HepG2 (cell line): ENCODE results near the gene CHFR.

Experiments
- ASH2L ChIP-seq: fragments of 300-600, 200-600 bp; sonication (generic); IDR thresholded peaks from 2 replicates; pipeline ENCODE4 v1.7.0; 2017; ENCODE audit warnings: low read depth, mild to moderate bottlenecking, moderate library complexity, mixed read lengths, low read length; ENCODE audit not compliant: insufficient read length
- ATF6 ChIP-seq: sonication (generic); formaldehyde crosslinking; conservative IDR thresholded peaks from 2 replicates; pipeline ENCODE4 v1.4.0; 2020; ENCODE audit warnings: missing genetic modification reagents
- CTCF ChIP-seq: sonication (generic); formaldehyde crosslinking; IDR thresholded peaks from 2 replicates; pipeline ENCODE4 v1.5.0; 2020; ENCODE audit warnings: mild to moderate bottlenecking, missing genetic modification reagents, moderate library complexity
- E2F1 ChIP-seq: sonication (generic); formaldehyde crosslinking; IDR thresholded peaks from 2 replicates; pipeline ENCODE4 v1.5.0; 2020; ENCODE audit warnings: missing genetic modification reagents
- FOXA1 ChIP-seq, 2 experiments: fragments of 450-650 bp in 1 of 2; sonication (generic) in 1 of 2; formaldehyde crosslinking in 1 of 2; IDR thresholded peaks; 2 replicates each; pipeline versions ENCODE4 v1.4.0 to v1.6.1; 2016 to 2020; ENCODE audit warnings: missing genetic modification reagents in 1 of 2
- MLX ChIP-seq: IDR thresholded peaks from 2 replicates; pipeline ENCODE4 v1.6.1; 2016
- NR3C1 ChIP-seq: sonication (generic); formaldehyde crosslinking; IDR thresholded peaks from 2 replicates; pipeline ENCODE4 v1.4.0; 2020; ENCODE audit warnings: missing genetic modification reagents
- POLR2A ChIP-seq, 2 experiments: IDR thresholded peaks; 2 replicates each; pipeline ENCODE4 v1.6.1; 2011; ENCODE audit warnings: low read depth in 2 of 2, low read length in 2 of 2, mild to moderate bottlenecking in 1 of 2, moderate library complexity in 1 of 2; ENCODE audit not compliant: insufficient read depth in 1 of 2
- TARDBP ChIP-seq: sonication (generic); formaldehyde crosslinking; IDR thresholded peaks from 2 replicates; pipeline ENCODE4 v1.8.0; 2022; ENCODE audit warnings: mild to moderate bottlenecking, missing genetic modification reagents
- ZNF510 ChIP-seq: sonication (generic); formaldehyde crosslinking; IDR thresholded peaks from 2 replicates; pipeline ENCODE4 v1.4.0; 2020; ENCODE audit warnings: low read depth, mild to moderate bottlenecking, missing genetic modification reagents

GRCh38 chr12:132801741-132802140 lies 85.7 kb downstream of the CHFR start:
- no peak for TF ChIP-seq NR3C1 (CRISPR knock-in tag)
- no peak for TF ChIP-seq FOXA1 (IDR thresholded peaks at IDR 0.05)
- no peak for TF ChIP-seq FOXA1 (CRISPR knock-in tag; IDR thresholded peaks at IDR 0.05)
- TF ChIP-seq ZNF510 (CRISPR knock-in tag) = no peak
- TF ChIP-seq POLR2A (IDR thresholded peaks at IDR 0.05; ENCODE audit: insufficient read depth in 1 of 2, low read depth in 2 of 2, low read length in 2 of 2) = no peak
- no peak for TF ChIP-seq ATF6 (CRISPR knock-in tag)
- TF ChIP-seq TARDBP (CRISPR knock-in tag) = no peak
- no peak for TF ChIP-seq MLX (CRISPR knock-in tag)
- no peak for TF ChIP-seq ASH2L
- TF ChIP-seq CTCF (CRISPR knock-in tag) = no peak
- TF ChIP-seq E2F1 = no peak
